ENCODE data around the gene YY1.
A peak's percentile ranks its signal among the peaks of the same experiment; 100 is the strongest.

YY1 gene

GRCh38 chr14:100240668-100241032 lies 1.7 kb downstream of the YY1 start:
- Mint-ChIP-seq H3K9me3 (no peaks in the 10 kb centered on the region), H3K27ac (peak overlapping the region; percentile 93), H3K4me3 (peak overlapping the region; percentile 92), H3K4me1 (peaks cover 59% of the 10 kb centered on the region), H3K36me3 (peaks cover 46% of the 10 kb centered on the region), H3K27me3 (peaks cover 4% of the 10 kb centered on the region)
- DNase-seq: no peak
- CTCF ChIA-PET: interaction anchor here (0.8 to 4.0 kb wide), 12 partner anchors 12 to 260 kb away, joined by 3 to 23 read pairs (median 4); no protein-coding TSS in a partner anchor

- peak overlapping the region; percentile 93 for H3K27ac Mint-ChIP-seq
- H3K4me1 Mint-ChIP-seq: peaks cover 58% of the 10 kb centered on the region
- no peak for DNase-seq
- peaks cover 43% of the 10 kb centered on the region for H3K36me3 Mint-ChIP-seq
- CTCF ChIA-PET: interaction anchor here (0.8 to 4.0 kb wide), 15 partner anchors 12 to 260 kb away, joined by 3 to 23 read pairs (median 4); a partner anchor contains a TSS
- peaks cover 4% of the 10 kb centered on the region for H3K27me3 Mint-ChIP-seq
- peak overlapping the region; percentile 92 for H3K4me3 Mint-ChIP-seq
- no peaks in the 10 kb centered on the region for H3K9me3 Mint-ChIP-seq
These were observed 2.3 kb downstream of the YY1 start for GRCh38 chr14:100241279-100241678.

DNA sequence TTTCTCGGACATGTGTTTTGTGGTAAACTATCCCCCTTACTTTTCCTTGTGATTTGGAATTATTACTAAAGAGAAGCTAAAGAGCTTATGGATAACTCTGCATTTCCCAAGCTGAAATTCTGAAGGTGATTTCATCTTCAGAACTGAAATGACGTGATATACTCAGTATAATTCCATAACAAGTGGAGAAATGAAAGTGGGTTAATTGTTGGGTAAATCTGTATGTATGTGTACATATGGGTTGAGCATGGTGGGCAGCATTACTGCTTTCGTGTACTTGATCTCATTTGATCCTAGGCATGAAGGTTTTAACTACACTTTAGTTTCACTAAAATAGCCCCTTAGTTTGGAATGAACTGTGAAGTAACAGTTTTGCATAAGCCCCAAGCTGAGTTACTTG lies 4.1 kb downstream of the YY1 start:
- Mint-ChIP-seq H3K4me1 (peaks cover 57% of the 10 kb centered on the region), H3K27ac (no peak overlapping the region)
- CTCF ChIA-PET: interaction anchor here (0.7 to 4.0 kb wide), 6 partner anchors 19 to 50 kb away, joined by 3 to 21 read pairs (median 4); no protein-coding TSS in a partner anchor

GRCh38 chr14:100246809-100247428 lies 8.0 kb downstream of the YY1 start:
- Mint-ChIP-seq H3K27ac (peak overlapping the region; percentile 64), H3K9me3 (no peaks in the 10 kb centered on the region), H3K36me3 (peaks cover 24% of the 10 kb centered on the region), H3K4me3 (no peak overlapping the region), H3K4me1 (peaks cover 69% of the 10 kb centered on the region), H3K27me3 (no peaks in the 10 kb centered on the region)
- CTCF ChIA-PET: interaction anchor here (0.6 to 1.6 kb wide), 9 partner anchors 10 to 512 kb away, joined by 3 to 7 read pairs (median 4); no protein-coding TSS in a partner anchor
- no peak for DNase-seq

More for the DNA sequence above, 4.1 kb downstream of the YY1 start:
- no peaks in the 10 kb centered on the region for H3K9me3 Mint-ChIP-seq
- peaks cover 4% of the 10 kb centered on the region for H3K27me3 Mint-ChIP-seq
- peak overlapping the region; percentile 48 for H3K4me3 Mint-ChIP-seq
- DNase-seq: no peak
- H3K36me3 Mint-ChIP-seq: peaks cover 31% of the 10 kb centered on the region

DNA sequence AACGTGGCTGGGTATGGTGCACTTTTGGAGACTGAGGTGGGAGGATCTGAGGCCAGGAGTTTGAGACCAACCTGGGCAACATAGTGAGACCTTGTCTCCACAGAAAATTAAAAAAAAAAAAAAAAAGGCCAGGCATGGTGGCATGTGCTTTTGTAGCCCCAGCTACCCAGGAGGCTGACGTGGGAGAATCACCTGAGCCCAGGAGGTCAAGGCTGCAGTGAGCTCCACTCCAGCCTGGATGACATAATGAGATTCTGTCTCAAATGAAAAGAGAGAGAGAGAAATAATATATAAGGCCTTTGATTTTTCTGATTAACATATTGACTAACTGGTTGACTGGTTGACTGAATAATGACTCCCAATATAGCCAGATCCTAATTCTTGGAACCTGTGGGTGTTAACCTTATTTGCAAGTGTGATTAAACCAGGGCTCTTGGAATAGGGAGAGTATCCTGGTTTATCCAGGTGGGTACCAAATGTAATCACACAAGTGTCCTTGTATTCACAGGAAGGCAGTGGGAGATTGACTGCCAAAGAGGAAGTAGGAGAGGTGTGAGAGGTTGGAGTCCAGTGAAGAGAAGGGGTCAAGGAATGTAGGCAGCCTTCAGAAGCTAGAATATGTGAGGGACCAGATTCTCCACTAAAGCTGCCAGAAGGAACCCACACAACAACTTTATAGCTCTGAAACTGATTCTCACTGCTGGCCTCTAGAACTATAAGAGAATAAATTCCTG lies 12.0 kb downstream of the YY1 start:
- H3K9me3 Mint-ChIP-seq: no peaks in the 10 kb centered on the region
- no peak overlapping the region for H3K4me3 Mint-ChIP-seq
- H3K36me3 Mint-ChIP-seq: peaks cover 11% of the 10 kb centered on the region
- no peak for DNase-seq
- no peak overlapping the region for H3K27ac Mint-ChIP-seq
- H3K4me1 Mint-ChIP-seq: peaks cover 60% of the 10 kb centered on the region
- CTCF ChIA-PET: no interaction called here
- no peaks in the 10 kb centered on the region for H3K27me3 Mint-ChIP-seq

DNA sequence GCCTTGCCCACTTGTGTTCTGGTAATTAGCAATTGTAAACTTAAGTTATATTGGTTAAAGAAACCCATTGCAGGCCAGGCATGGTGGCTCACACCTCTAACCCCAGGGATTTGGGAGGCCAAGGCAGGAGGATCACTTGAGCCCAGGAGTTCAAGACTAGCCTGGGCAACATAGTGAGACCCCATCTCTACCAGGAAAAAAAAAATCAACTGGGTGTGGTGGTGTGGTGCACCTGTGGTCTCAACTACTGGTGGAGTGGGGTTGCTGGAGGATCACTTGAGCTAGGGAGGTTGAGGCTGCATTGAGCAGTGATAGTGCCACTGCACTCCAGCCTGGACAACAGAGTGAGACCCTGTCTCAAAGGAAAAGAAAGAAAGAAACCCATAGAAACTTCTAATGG lies 13.7 kb downstream of the YY1 start:
- Mint-ChIP-seq H3K4me1 (peaks cover 59% of the 10 kb centered on the region), H3K9me3 (no peaks in the 10 kb centered on the region), H3K27ac (no peak overlapping the region), H3K27me3 (no peaks in the 10 kb centered on the region), H3K36me3 (peaks cover 15% of the 10 kb centered on the region), H3K4me3 (no peak overlapping the region)
- CTCF ChIA-PET: interaction anchor here (1.1 kb wide), 1 partner anchor 12 kb away, joined by 4 read pairs; no protein-coding TSS in a partner anchor
- DNase-seq: no peak

GRCh38 chr14:100256339-100256895 lies 17.5 kb downstream of the YY1 start:
- H3K9me3 Mint-ChIP-seq: no peaks in the 10 kb centered on the region
- no peaks in the 10 kb centered on the region for H3K27me3 Mint-ChIP-seq
- no peak overlapping the region for H3K27ac Mint-ChIP-seq
- DNase-seq: no peak
- peaks cover 70% of the 10 kb centered on the region for H3K4me1 Mint-ChIP-seq
- H3K36me3 Mint-ChIP-seq: peaks cover 6% of the 10 kb centered on the region
- no peak overlapping the region for H3K4me3 Mint-ChIP-seq
- CTCF ChIA-PET: no interaction called here

GRCh38 chr14:100261621-100262020 lies 22.7 kb downstream of the YY1 start:
- Mint-ChIP-seq H3K4me3 (no peak overlapping the region), H3K4me1 (peaks cover 58% of the 10 kb centered on the region), H3K27me3 (no peaks in the 10 kb centered on the region), H3K27ac (peak overlapping the region; percentile 46), H3K9me3 (no peaks in the 10 kb centered on the region), H3K36me3 (peaks cover 26% of the 10 kb centered on the region)
- CTCF ChIA-PET: interaction anchor here (0.7 to 1.3 kb wide), 5 partner anchors 9 to 41 kb away, joined by 3 to 8 read pairs (median 4); no protein-coding TSS in a partner anchor
- DNase-seq: no peak

GRCh38 chr14:100262545-100262944 lies 23.6 kb downstream of the YY1 start:
- no peak for DNase-seq
- no peaks in the 10 kb centered on the region for H3K9me3 Mint-ChIP-seq
- H3K4me1 Mint-ChIP-seq: peaks cover 51% of the 10 kb centered on the region
- CTCF ChIA-PET: interaction anchor here (0.5 to 1.8 kb wide), 2 partner anchors 10 to 128 kb away, joined by 4 to 9 read pairs; no protein-coding TSS in a partner anchor
- H3K36me3 Mint-ChIP-seq: peaks cover 28% of the 10 kb centered on the region
- H3K27me3 Mint-ChIP-seq: no peaks in the 10 kb centered on the region
- H3K4me3 Mint-ChIP-seq: no peak overlapping the region
- H3K27ac Mint-ChIP-seq: peak overlapping the region; percentile 15

- Mint-ChIP-seq H3K27me3 (no peaks in the 10 kb centered on the region), H3K27ac (no peak overlapping the region), H3K36me3 (peaks cover 28% of the 10 kb centered on the region), H3K9me3 (no peaks in the 10 kb centered on the region), H3K4me3 (no peak overlapping the region), H3K4me1 (peaks cover 45% of the 10 kb centered on the region)
- CTCF ChIA-PET: interaction anchor here (0.5 to 1.8 kb wide), 4 partner anchors 9 to 127 kb away, joined by 4 to 9 read pairs (median 5); no protein-coding TSS in a partner anchor
- DNase-seq: no peak
These were observed 24.2 kb downstream of the YY1 start for GRCh38 chr14:100263141-100263540.

DNA sequence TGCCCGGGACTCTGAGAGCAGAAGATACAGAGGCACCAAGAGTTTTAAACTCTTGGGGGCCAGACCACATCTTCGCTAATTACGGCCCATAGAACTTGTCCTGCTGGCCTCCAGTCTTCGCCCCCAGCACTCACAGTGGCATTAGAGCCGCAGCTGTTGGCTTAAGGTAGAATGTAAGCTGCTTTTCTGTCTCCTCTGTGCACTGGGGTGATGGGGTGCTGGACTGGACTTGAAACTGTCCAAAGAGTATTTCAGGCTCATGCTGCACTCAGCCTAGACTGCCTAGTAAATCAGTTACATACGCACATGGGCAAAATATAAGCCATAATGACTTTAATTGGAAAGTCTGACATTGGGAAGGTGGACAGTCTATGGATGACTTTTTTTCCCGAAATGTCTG lies 29.0 kb downstream of the YY1 start:
- Mint-ChIP-seq H3K4me1 (peaks cover 10% of the 10 kb centered on the region), H3K27ac (no peak overlapping the region), H3K27me3 (no peaks in the 10 kb centered on the region), H3K9me3 (no peaks in the 10 kb centered on the region), H3K36me3 (peaks cover 25% of the 10 kb centered on the region), H3K4me3 (no peak overlapping the region)
- DNase-seq: no peak
- CTCF ChIA-PET: interaction anchor here (1.2 kb wide), 1 partner anchor 18 kb away, joined by 5 read pairs; no protein-coding TSS in a partner anchor

DNA sequence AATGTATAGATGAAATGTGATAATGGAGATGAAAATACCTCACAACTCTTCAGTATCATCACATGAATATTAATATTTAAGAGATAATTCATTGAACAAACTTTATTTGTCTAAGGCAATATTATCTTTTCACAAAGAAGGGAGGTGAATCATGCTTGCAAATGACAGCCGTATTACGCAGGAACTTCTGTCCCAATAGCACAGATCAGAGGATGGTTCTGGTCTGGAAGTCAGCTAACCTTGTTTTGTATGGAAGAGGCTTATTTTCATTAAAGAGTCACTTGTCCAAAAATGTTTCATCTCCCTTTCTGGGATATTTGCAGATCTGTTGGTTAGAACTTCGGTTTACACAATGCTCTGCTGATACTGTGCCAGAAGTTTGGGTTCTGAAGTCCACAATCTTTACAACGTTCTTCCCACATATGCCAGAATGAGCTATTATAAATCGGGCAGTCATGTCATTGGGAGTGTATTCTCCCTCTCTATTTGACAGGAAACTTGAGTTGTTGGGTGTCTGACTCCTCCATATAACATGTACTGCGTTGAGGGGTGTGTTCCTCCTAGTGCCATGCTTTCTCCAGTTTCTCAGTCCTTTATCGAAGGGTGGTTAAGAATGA lies 29.8 kb downstream of the YY1 start:
- H3K9me3 Mint-ChIP-seq: no peaks in the 10 kb centered on the region
- DNase-seq: no peak
- peaks cover 18% of the 10 kb centered on the region for H3K36me3 Mint-ChIP-seq
- no peaks in the 10 kb centered on the region for H3K27me3 Mint-ChIP-seq
- H3K4me3 Mint-ChIP-seq: no peak overlapping the region
- H3K4me1 Mint-ChIP-seq: peaks cover 5% of the 10 kb centered on the region
- CTCF ChIA-PET: interaction anchor here (0.9 to 2.5 kb wide), 3 partner anchors 9 to 16 kb away, joined by 3 to 8 read pairs (median 3); no protein-coding TSS in a partner anchor
- no peak overlapping the region for H3K27ac Mint-ChIP-seq

DNA sequence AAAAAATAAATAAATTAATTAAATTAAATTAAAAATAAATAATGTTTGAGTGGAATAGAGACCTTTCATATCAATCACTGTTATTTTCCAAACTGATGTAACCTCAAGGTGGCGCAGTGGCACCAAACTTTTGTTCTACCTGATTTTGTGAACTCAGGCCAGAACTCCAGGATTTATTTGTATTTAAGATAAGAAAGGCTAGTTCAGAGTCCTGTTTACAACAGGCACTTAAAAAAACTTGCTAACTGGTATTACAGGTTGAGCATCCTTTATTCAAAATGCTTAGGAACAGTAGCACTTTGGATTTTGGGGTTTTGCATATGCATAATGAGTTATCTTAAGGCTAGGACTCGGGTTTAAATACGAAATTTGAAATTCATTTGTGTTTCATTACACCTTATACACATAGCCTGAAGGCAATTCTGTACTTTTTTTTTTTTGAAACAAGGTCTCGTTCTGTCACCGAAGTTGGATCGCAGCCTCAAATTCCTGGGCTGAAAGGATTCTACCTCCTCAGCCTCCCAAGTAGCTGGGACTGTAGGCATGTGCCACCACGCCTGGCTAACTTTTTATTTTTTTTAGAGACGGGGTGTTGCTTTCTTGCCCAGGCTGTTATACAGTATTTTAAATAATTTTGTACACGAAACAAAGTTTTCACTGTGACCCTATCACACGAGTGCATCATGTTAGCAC lies 32.4 kb downstream of the YY1 start:
- Mint-ChIP-seq H3K27me3 (no peaks in the 10 kb centered on the region), H3K27ac (no peak overlapping the region), H3K36me3 (peaks cover 17% of the 10 kb centered on the region), H3K9me3 (no peaks in the 10 kb centered on the region), H3K4me3 (no peak overlapping the region), H3K4me1 (peaks cover 14% of the 10 kb centered on the region)
- CTCF ChIA-PET: interaction anchor here (0.7 to 2.5 kb wide), 3 partner anchors 10 to 35 kb away, joined by 3 to 8 read pairs (median 4); no protein-coding TSS in a partner anchor
- DNase-seq: peak; percentile 41

Measured in activated naive CD4-positive, alpha-beta T cell treated with anti-CD3 and anti-CD28 coated beads, Interleukin-2, amount 10 ng/mL, durations not matched to agents 7 days and 5 days (primary cell).